ENCODE results near the gene ACOT7. TPM values are rescaled to one million over a fixed set of nuclear protein-coding genes. Genes with fewer than 3 reads are reported as not detected.

Gene ACOT7
- total RNA-seq, 2 experiments from 2014 or later = 97.0 to 102 TPM

DNA sequence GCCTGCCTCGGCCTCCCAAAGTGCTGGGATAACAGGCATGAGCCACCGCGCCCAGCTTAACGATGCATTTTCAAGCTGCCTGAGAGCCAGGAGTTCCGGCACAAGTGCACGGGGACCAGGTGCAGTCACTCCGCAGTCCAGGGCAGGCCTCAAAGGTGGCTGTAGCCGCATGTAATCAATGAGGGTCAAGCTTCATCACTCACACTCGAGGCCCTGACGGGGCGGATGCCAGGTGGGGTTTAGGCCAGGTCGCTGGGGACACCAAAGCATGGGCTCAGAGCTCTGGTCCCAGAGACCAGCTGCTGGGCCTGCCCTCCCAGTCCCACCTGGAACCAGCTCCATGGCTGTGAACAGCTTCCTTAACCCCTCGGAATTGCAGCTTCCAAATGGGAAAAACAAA lies 106.5 kb downstream of the ACOT7 start:
- Mint-ChIP-seq H3K27me3 (ENCODE audit: low read depth) (no peaks in the 10 kb centered on the region), H3K9me3 (ENCODE audit: insufficient read depth) (no peaks in the 10 kb centered on the region), H3K36me3 (ENCODE audit: low read depth) (no peaks in the 10 kb centered on the region), H3K27ac (no peak overlapping the region), H3K4me3 (no peak overlapping the region), H3K4me1 (ENCODE audit: low read depth) (no peaks in the 10 kb centered on the region)
- ChIA-PET CTCF (no interaction called here), POLR2A (no interaction called here)
- ATAC-seq = no peak
- no peak for DNase-seq

DNA sequence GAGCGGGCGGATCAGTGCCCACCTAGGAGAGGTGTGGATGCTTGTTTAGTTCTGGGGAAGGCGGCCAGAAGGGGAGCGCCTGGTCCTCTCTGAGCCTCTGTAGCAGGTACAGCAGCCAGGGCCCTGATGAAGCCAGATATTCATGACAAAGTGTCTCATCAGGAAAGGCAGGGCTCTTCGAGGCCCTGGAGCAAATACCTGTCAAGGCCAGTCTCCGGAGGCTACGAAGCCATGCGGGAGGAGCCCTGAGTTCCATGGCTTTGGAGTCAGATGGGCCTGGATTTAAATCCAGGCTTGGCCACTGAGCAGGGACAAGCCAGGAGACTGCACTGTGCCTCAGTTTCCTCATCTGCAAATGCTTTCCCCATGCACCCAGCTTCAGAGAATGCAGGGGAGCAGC lies 107.3 kb downstream of the ACOT7 start:
- ATAC-seq (no peak), DNase-seq (no peak)
- ChIA-PET POLR2A (no interaction called here), CTCF (no interaction called here)
- no peak overlapping the region for H3K4me3 Mint-ChIP-seq
- H3K4me1 Mint-ChIP-seq (ENCODE audit: low read depth) = no peaks in the 10 kb centered on the region
- no peaks in the 10 kb centered on the region for H3K27me3 Mint-ChIP-seq (ENCODE audit: low read depth)
- H3K9me3 Mint-ChIP-seq (ENCODE audit: insufficient read depth) = no peaks in the 10 kb centered on the region
- no peak overlapping the region for H3K27ac Mint-ChIP-seq
- H3K36me3 Mint-ChIP-seq (ENCODE audit: low read depth) = no peaks in the 10 kb centered on the region

DNA sequence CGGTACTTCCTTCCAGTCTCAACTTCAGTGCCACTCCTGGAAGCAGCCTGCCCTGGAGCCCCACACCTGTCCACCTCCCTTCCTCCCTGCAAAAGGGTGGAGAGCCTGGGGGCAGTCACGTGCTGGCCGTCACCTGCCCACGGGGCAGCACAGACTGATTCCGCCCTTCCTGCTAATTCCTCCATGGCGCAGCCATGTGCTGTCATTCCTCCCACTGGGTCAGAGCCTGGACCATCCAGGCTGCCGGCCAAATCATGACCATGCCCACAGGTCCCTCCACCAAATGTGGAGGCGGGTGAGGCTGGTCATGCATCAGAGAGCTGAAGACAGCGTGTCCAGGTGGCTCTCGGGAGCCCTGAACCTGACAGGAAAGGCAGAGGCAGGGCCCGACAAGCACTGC lies 108.2 kb downstream of the ACOT7 start:
- Mint-ChIP-seq H3K4me1 (ENCODE audit: low read depth) (no peaks in the 10 kb centered on the region), H3K36me3 (ENCODE audit: low read depth) (no peaks in the 10 kb centered on the region), H3K4me3 (no peak overlapping the region), H3K27me3 (ENCODE audit: low read depth) (no peaks in the 10 kb centered on the region), H3K27ac (no peak overlapping the region), H3K9me3 (ENCODE audit: insufficient read depth) (no peaks in the 10 kb centered on the region)
- ChIA-PET CTCF (no interaction called here), POLR2A (no interaction called here)
- DNase-seq = no peak
- no peak for ATAC-seq

DNA sequence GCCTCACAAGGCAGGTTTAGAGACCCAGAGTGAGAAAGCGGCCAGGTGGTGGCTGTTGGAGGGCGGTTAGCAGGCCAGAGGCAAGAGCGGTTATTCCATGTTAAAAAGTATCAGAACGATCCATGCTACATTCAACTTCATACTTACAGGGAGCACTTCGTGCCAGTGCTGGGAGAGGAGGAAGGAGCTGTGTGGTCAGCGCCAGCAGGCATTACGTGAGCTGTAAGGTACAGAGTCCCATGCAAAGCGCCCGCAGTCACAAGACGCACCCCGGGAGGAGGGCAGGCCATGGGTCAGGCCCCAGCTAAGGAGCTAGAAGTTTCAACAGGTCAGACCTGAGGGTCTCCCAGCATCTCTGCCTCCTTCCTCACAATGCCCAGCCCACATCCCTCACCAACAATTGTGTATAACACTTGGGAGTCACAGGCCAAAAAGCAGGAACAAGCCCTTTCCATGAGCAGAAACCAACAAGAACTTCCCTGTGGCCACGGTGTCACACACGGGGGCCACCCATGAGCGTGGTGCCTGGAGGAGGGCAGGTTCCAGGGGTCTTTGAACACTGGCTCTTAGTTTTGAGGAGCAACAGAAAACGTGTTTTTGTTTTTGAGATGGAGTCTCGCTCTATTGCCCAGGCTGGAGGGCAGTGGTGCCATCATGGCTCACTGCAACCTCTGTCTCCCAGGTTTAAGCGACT lies 110.8 kb downstream of the ACOT7 start:
- DNase-seq (no peak), ATAC-seq (no peak)
- Mint-ChIP-seq H3K27me3 (ENCODE audit: low read depth) (no peaks in the 10 kb centered on the region), H3K4me1 (ENCODE audit: low read depth) (no peaks in the 10 kb centered on the region), H3K36me3 (ENCODE audit: low read depth) (no peaks in the 10 kb centered on the region), H3K9me3 (ENCODE audit: insufficient read depth) (no peaks in the 10 kb centered on the region), H3K4me3 (no peak overlapping the region), H3K27ac (no peak overlapping the region)
- ChIA-PET POLR2A (no interaction called here), CTCF (interaction anchor here (0.8 kb wide), 1 partner anchor 36 kb away, joined by 3 read pairs; no protein-coding TSS in a partner anchor)

DNA sequence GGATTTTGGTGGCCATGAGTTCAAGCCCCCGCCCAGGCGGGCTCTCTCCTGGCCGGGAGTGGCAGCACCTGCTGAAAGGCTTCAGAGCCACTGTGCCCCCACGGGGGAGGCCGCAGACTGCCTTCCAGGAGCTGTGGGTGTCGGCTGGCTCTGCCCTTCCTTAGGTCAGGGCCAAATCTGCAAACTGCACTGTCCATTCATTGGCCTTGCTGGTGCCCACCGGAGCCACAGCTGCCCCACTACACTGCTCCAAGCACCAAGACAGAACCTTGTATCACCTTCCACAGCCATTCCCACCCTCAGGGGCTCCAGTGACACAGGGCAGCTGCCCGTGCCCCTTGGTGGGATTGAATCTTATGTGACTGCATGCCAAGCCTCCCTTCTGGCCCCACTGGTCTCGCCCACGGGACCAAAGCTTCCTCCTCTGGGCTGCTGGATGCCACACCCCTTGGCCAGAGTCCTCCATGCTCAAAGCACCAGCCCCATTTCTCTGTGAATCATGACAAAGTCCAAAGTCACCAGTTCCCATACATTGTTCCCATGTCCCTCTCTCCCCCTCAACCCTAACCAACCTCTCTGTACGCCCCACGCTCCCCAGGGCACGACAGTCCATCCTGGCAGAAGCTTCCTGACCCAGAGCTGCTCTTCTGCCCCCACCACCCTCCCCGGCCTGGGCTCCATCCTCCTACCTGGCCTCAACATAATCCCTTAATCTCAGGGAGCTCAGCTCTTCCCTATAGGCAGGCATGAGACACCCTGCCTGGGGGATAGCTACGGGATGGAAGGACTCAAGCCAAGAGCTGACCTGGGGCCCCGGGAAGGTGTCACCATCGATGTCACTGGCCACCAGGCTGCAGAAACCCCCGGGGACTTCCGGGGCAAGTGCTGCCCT lies 111.8 kb downstream of the ACOT7 start:
- Mint-ChIP-seq H3K9me3 (ENCODE audit: insufficient read depth) (no peaks in the 10 kb centered on the region), H3K27me3 (ENCODE audit: low read depth) (no peaks in the 10 kb centered on the region), H3K27ac (no peak overlapping the region), H3K4me3 (no peak overlapping the region), H3K36me3 (ENCODE audit: low read depth) (no peaks in the 10 kb centered on the region), H3K4me1 (ENCODE audit: low read depth) (no peaks in the 10 kb centered on the region)
- CTCF ChIA-PET = interaction anchor here (0.8 kb wide), 1 partner anchor 35 kb away, joined by 3 read pairs; no protein-coding TSS in a partner anchor
- ATAC-seq (no peak), DNase-seq (no peak)
- POLR2A ChIA-PET = no interaction called here

DNA sequence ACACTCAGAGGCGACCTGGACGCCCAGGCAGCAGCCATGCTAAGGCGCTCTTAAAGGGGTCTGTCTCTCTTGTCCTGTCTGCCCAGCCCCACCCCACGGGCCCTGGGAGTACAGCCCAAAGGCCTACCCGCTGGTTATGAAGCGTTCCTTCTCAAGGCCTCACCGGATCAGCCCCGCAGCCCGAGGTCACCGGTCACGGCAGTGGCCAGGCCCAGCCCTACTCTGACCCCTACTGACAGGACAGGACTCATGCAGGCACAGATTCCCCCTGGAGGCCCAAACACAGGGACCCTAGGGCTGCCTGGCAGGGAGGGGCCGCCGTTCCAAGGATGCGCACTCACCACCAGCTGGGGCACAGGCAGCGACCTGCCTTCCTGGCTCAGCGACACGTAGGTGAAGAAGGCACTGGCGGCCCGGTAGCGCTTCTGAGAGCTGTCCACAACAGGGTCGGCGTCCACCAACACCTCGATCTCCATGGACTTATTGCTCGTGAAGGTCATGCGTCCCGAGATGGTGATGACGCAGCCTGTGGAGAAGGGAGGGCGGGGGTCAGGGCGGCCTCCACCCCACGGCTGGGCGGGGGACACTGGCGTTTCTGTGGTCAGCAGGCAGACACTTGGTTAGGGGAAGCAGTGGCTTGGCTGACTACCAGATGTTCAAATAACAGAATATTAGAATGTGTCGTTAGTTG lies 112.7 kb downstream of the ACOT7 start:
- H3K27ac Mint-ChIP-seq = no peak overlapping the region
- H3K4me1 Mint-ChIP-seq (ENCODE audit: low read depth) = no peaks in the 10 kb centered on the region
- H3K27me3 Mint-ChIP-seq (ENCODE audit: low read depth) = no peaks in the 10 kb centered on the region
- CTCF ChIA-PET = no interaction called here
- ATAC-seq (no peak), DNase-seq (no peak)
- H3K4me3 Mint-ChIP-seq = no peak overlapping the region
- POLR2A ChIA-PET = no interaction called here
- no peaks in the 10 kb centered on the region for H3K36me3 Mint-ChIP-seq (ENCODE audit: low read depth)
- no peaks in the 10 kb centered on the region for H3K9me3 Mint-ChIP-seq (ENCODE audit: insufficient read depth)

DNA sequence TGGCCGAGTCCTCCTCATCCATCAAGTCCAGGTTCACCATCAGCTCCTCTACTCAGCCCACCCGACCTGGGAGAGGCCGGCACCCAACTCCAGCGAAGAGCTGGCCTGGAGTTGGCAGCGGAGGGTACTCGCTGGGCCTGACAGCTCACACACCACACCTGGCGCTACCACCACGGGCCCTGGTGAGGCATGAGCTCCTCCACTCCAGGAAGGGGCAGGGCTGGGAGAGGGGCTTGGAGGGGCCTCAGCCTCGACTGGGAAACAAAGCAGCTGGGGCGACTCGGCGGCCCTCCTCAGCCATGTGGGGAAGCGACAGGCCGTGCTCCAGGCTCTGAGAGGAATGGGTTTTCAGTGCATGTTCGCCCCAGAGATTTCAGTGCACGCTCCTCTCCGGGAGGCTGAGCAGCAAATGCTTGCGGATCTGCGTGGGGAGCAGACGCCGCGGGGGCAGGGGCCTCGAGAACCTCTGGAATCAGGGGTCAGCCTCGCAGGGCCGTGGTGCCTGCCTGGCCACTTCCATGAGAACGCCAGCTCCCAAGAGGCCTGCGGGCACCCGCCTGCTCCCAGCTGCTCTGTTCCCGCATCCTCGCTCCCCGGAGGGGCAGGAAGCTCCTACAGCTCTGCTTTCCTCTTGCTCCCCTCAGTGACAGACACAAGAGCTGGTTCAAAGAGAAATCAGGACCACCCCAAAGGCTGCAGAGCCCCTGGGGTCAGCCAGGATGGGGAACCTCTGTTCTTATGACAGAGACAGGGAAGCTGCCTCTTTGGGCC lies 113.8 kb downstream of the ACOT7 start:
- POLR2A ChIA-PET = no interaction called here
- no peaks in the 10 kb centered on the region for H3K27me3 Mint-ChIP-seq (ENCODE audit: low read depth)
- CTCF ChIA-PET = interaction anchor here (0.8 kb wide), 1 partner anchor 34 kb away, joined by 3 read pairs; no protein-coding TSS in a partner anchor
- H3K4me1 Mint-ChIP-seq (ENCODE audit: low read depth) = no peaks in the 10 kb centered on the region
- no peak for DNase-seq
- H3K4me3 Mint-ChIP-seq = no peak overlapping the region
- H3K9me3 Mint-ChIP-seq (ENCODE audit: insufficient read depth) = no peaks in the 10 kb centered on the region
- H3K36me3 Mint-ChIP-seq (ENCODE audit: low read depth) = no peaks in the 10 kb centered on the region
- H3K27ac Mint-ChIP-seq = no peak overlapping the region
- no peak for ATAC-seq

DNA sequence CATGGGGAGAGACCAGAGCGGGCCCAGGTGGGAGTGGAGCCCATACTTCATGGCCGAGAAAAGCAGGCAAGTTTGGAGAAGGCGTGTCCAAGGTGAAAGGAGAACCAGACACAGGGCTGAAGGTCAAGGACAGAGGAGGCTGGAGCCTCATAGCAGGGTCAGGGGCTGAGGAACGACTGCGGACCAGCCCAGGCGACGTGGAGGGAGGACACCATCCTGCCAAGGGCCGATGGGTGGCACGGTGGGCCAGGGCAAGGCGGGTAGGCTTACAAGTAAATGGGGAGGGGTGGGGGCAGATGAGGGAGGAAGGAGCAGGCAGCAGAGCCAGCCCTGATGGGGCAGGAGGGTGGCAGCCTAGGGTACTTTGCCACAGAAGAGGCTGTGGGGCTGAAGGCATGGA lies 114.5 kb downstream of the ACOT7 start:
- ATAC-seq (no peak), DNase-seq (no peak)
- no peaks in the 10 kb centered on the region for H3K9me3 Mint-ChIP-seq (ENCODE audit: insufficient read depth)
- no peaks in the 10 kb centered on the region for H3K36me3 Mint-ChIP-seq (ENCODE audit: low read depth)
- H3K27ac Mint-ChIP-seq = no peak overlapping the region
- no peaks in the 10 kb centered on the region for H3K4me1 Mint-ChIP-seq (ENCODE audit: low read depth)
- H3K27me3 Mint-ChIP-seq (ENCODE audit: low read depth) = no peaks in the 10 kb centered on the region
- ChIA-PET POLR2A (no interaction called here), CTCF (no interaction called here)
- no peak overlapping the region for H3K4me3 Mint-ChIP-seq

DNA sequence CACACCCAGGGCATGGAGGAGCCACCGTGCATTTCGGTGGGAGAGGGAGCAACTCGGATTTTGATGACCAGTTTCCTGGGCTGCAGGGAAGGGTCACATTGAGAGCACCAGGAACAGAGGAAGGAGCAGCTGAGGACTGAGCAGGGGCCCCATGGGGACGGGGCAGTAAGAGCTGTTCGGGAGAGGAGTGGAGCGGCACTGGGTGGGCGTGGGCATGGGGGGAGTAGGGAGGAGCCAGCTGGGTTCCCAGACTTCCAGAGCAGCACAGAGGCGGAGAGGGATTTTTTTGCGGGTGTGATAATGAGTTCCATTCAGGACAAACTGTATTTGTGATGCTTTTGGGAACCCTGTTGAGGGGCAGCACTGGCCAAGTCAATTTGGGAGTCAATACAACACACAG lies 115.3 kb downstream of the ACOT7 start:
- no peaks in the 10 kb centered on the region for H3K27me3 Mint-ChIP-seq (ENCODE audit: low read depth)
- DNase-seq = no peak
- H3K4me3 Mint-ChIP-seq = no peak overlapping the region
- no peaks in the 10 kb centered on the region for H3K36me3 Mint-ChIP-seq (ENCODE audit: low read depth)
- ChIA-PET POLR2A (no interaction called here), CTCF (no interaction called here)
- no peak overlapping the region for H3K27ac Mint-ChIP-seq
- H3K9me3 Mint-ChIP-seq (ENCODE audit: insufficient read depth) = no peaks in the 10 kb centered on the region
- H3K4me1 Mint-ChIP-seq (ENCODE audit: low read depth) = no peaks in the 10 kb centered on the region
- ATAC-seq = no peak

DNA sequence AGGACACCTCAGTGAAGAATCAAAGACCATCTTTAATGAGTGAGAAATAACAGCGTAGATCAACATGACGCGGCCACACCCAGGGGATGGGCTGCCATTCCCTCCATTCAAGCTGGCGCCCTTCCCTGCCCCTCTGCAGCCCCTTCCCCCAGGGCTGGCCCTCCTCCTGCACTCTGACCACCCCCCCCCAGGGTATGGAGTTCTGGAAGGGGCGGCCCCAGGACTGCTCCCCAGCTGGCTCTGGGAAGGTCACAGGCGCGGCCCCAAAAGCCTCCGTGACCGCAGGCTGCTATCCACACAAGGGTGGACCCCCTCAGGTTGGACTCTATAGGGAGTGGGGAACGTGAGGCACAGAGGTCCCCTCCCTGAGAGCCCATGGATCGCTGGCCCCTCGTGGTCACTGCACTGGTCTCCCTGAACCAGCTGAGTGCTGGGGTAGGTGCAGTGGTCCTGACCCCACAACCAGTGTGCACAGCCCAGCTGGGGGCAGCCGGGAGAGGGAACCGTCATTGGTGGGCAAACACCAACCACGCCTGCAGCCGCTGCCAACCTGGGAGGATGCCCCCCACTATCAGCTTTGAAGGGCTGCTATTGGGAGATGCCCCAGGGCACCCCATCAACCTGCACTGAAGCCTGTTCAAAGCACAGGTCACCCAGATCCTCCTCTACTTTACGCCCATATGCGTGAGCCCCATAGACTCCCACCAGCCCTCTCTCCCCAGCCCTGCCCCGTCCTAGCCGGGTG lies 116.6 kb downstream of the ACOT7 start:
- H3K27me3 Mint-ChIP-seq (ENCODE audit: low read depth) = no peaks in the 10 kb centered on the region
- no peaks in the 10 kb centered on the region for H3K9me3 Mint-ChIP-seq (ENCODE audit: insufficient read depth)
- no peak overlapping the region for H3K4me3 Mint-ChIP-seq
- H3K36me3 Mint-ChIP-seq (ENCODE audit: low read depth) = no peaks in the 10 kb centered on the region
- no peaks in the 10 kb centered on the region for H3K4me1 Mint-ChIP-seq (ENCODE audit: low read depth)
- ATAC-seq (no peak), DNase-seq (no peak)
- H3K27ac Mint-ChIP-seq = no peak overlapping the region
- ChIA-PET POLR2A (interaction anchor here (0.8 kb wide), 1 partner anchor 33 kb away, joined by 4 read pairs; no protein-coding TSS in a partner anchor), CTCF (no interaction called here)

Measured in activated CD8-positive, alpha-beta T cell treated with anti-CD3 and anti-CD28 coated beads, Interleukin-2, amount 10 ng/mL, durations not matched to agents 7 days and 5 days (primary cell).